GM12873 (cell line): ENCODE measurements around the gene FAM13A.

Experiments used
- CTCF ChIP-seq: IDR thresholded peaks from 2 replicates; pipeline ENCODE4 v1.5.1; 2012; ENCODE audit warnings: low read depth, mild to moderate bottlenecking, moderate library complexity, low read length, control low read depth; ENCODE audit not compliant: insufficient read depth; ENCODE audit errors: missing control alignments

Gene FAM13A

GRCh38 chr4:88908521-88908920 is 148.5 kb downstream of the FAM13A start:
- TF ChIP-seq CTCF, result no peak

GRCh38 chr4:88908003-88908402 is 149.0 kb downstream of the FAM13A start:
- no peak for TF ChIP-seq CTCF

- TF ChIP-seq CTCF, result no peak
Observed at GRCh38 chr4:88907478-88907877, 149.5 kb downstream of the FAM13A start.

GRCh38 chr4:88900432-88900831 is 156.6 kb downstream of the FAM13A start:
- TF ChIP-seq CTCF, result no peak

- TF ChIP-seq CTCF, result no peak
Observed at GRCh38 chr4:88897752-88898151, 159.2 kb downstream of the FAM13A start.

GRCh38 chr4:88897180-88897579 is 159.8 kb downstream of the FAM13A start:
- TF ChIP-seq CTCF, result no peak

GRCh38 chr4:88893961-88894360 is 163.0 kb downstream of the FAM13A start:
- no peak for TF ChIP-seq CTCF

- TF ChIP-seq CTCF, result no peak
Observed at GRCh38 chr4:88892646-88893045, 164.3 kb downstream of the FAM13A start.
